IMR-90 (cell line): ENCODE measurements around the gene CCDC92. TPM values are rescaled to one million over a fixed set of nuclear protein-coding genes. Genes with fewer than 3 reads are reported as not detected.

Experiments used
- ATAC-seq: fragments of 200-7000 bp; cut with Tn5 transposase; 2 replicates; pipeline ENCODE4 v1.9.1; 2020; ENCODE audit warnings: low read depth, mild to moderate bottlenecking, moderate library complexity
- BruUV-seq: library from RNA; stranded (reverse); fragments of 400-500 nt; replicated peaks from 2 replicates; lab custom pipeline; 2021; lab: Mats Ljungman, UMichigan
- CTCF ChIA-PET: fragments of 300-600 bp; formaldehyde crosslinking; extraction: SDS; loops from one replicate; lab custom pipeline; 2021; ENCODE audit warnings: antibody characterized with exemption; lab: Yijun Ruan, JAX
- POLR2A ChIA-PET: fragments of 300-600 bp; sonication (Branson Sonifier 250); formaldehyde crosslinking; loops from one replicate; lab custom pipeline; 2022; ENCODE audit warnings: antibody characterized with exemption; ENCODE audit not compliant: unreplicated experiment; lab: Charles Lee
- DNase-seq: peaks from one replicate; pipeline ENCODE4 v3.0.0; 2013
- H2AFZ ChIP-seq: replicated peaks from 2 replicates; pipeline ENCODE3; 2013; ENCODE audit warnings: low read length, mild to moderate bottlenecking; ENCODE audit not compliant: poor library complexity
- H2AK5ac ChIP-seq: 2 replicates; pipeline ENCODE4 v1.6.1; 2013; ENCODE audit warnings: low read depth, low read length, inconsistent platforms
- H2AK9ac ChIP-seq: replicated peaks from 2 replicates; pipeline ENCODE3; 2013; ENCODE audit warnings: mild to moderate bottlenecking, low read depth, low read length, moderate library complexity; ENCODE audit not compliant: poor library complexity
- H2BK120ac ChIP-seq: 2 replicates; pipeline ENCODE4 v1.6.1; 2013; ENCODE audit warnings: low read depth, low read length, inconsistent platforms
- H2BK15ac ChIP-seq: 3 replicates; pipeline ENCODE4 v1.6.1; 2013; ENCODE audit warnings: low read depth, low read length, inconsistent platforms
- H2BK20ac ChIP-seq: 2 replicates; pipeline ENCODE4 v1.6.1; 2013; ENCODE audit warnings: low read depth, mild to moderate bottlenecking, inconsistent platforms, low read length, moderate library complexity
- H2BK5ac ChIP-seq: 2 replicates; pipeline ENCODE4 v1.6.1; 2013; ENCODE audit warnings: mild to moderate bottlenecking, low read depth, low read length, inconsistent platforms; ENCODE audit not compliant: poor library complexity, severe bottlenecking
- H3K14ac ChIP-seq: replicated peaks from 2 replicates; pipeline ENCODE4 v1.6.1; 2013; ENCODE audit warnings: low read depth, low read length, inconsistent platforms
- H3K18ac ChIP-seq: 2 replicates; pipeline ENCODE4 v1.6.1; 2013; ENCODE audit warnings: low read depth, low read length, control low read depth
- H3K23ac ChIP-seq: 2 replicates; pipeline ENCODE4 v1.6.1; 2013; ENCODE audit warnings: low read depth, low read length, inconsistent platforms
- H3K27ac ChIP-seq: 2 replicates; pipeline ENCODE4 v1.5.1; 2013; ENCODE audit warnings: mild to moderate bottlenecking, control low read depth, low read length; ENCODE audit not compliant: insufficient read depth
- H3K27me3 ChIP-seq: 2 replicates; pipeline ENCODE4 v1.6.1; 2013; ENCODE audit warnings: low read length; ENCODE audit not compliant: control insufficient read depth, insufficient read depth
- H3K36me3 ChIP-seq: 2 replicates; pipeline ENCODE4 v1.6.1; 2013; ENCODE audit warnings: low read length, mixed read lengths; ENCODE audit not compliant: control insufficient read depth, insufficient read depth
- H3K4ac ChIP-seq: 2 replicates; pipeline ENCODE4 v1.6.1; 2013; ENCODE audit warnings: low read depth, low read length, inconsistent platforms
- H3K4me1 ChIP-seq: 2 replicates; pipeline ENCODE4 v1.6.1; 2013; ENCODE audit warnings: low read length, mixed read lengths; ENCODE audit not compliant: control insufficient read depth, insufficient read depth
- H3K4me2 ChIP-seq: 2 replicates; pipeline ENCODE4 v1.6.1; 2013; ENCODE audit warnings: low read depth, mild to moderate bottlenecking, control low read depth, low read length, moderate library complexity
- H3K4me3 ChIP-seq: 2 replicates; pipeline ENCODE4 v1.5.1; 2013; ENCODE audit warnings: low read depth, mild to moderate bottlenecking, control low read depth, low read length, moderate library complexity; ENCODE audit not compliant: insufficient read depth
- H3K56ac ChIP-seq: 2 replicates; pipeline ENCODE4 v1.6.1; 2013; ENCODE audit warnings: low read length, inconsistent platforms; ENCODE audit not compliant: insufficient read depth; ENCODE audit errors: extremely low read depth
- H3K79me1 ChIP-seq, 2 experiments: 2 replicates each; pipeline ENCODE4 v1.6.1; 2013; ENCODE audit warnings: low read length in 2 of 2, inconsistent platforms in 1 of 2, low read depth in 1 of 2
- H3K9ac ChIP-seq: 2 replicates; pipeline ENCODE4 v1.6.1; 2013; ENCODE audit warnings: low read depth, low read length, control low read depth
- H3K9me1 ChIP-seq: 2 replicates; pipeline ENCODE4 v1.6.1; 2013; ENCODE audit warnings: low read length, inconsistent platforms; ENCODE audit not compliant: insufficient read depth
- H3K9me3 ChIP-seq: 2 replicates; pipeline ENCODE4 v1.6.1; 2013; ENCODE audit warnings: low read length; ENCODE audit not compliant: control insufficient read depth, insufficient read depth
- H4K20me1 ChIP-seq: 2 replicates; pipeline ENCODE4 v1.6.1; 2013; ENCODE audit warnings: low read length, inconsistent platforms; ENCODE audit not compliant: insufficient read depth
- H4K5ac ChIP-seq: 2 replicates; pipeline ENCODE4 v1.6.1; 2013; ENCODE audit warnings: mild to moderate bottlenecking, low read depth, low read length, control low read depth
- H4K8ac ChIP-seq, 2 experiments: 2 replicates each; pipeline ENCODE4 v1.6.1; 2013; ENCODE audit warnings: low read depth in 2 of 2, low read length in 2 of 2, control low read depth in 1 of 2, inconsistent platforms in 1 of 2
- H4K91ac ChIP-seq: 2 replicates; pipeline ENCODE4 v1.6.1; 2013; ENCODE audit warnings: low read depth, low read length, inconsistent platforms; ENCODE audit not compliant: insufficient read depth
- BHLHE40 ChIP-seq: fragments of 150-350 bp; IDR thresholded peaks from 2 replicates; pipeline ENCODE4 v1.6.1; 2016; ENCODE audit warnings: mild to moderate bottlenecking, low read depth, low read length
- CEBPB ChIP-seq: IDR thresholded peaks from 2 replicates; pipeline ENCODE4 v1.6.1; 2012; ENCODE audit warnings: low read depth, low read length, improper control_type of control experiment
- CTCF ChIP-seq: conservative IDR thresholded peaks from 2 replicates; pipeline ENCODE4 v1.5.1; 2012; ENCODE audit warnings: mild to moderate bottlenecking, low read depth, low read length, improper control_type of control experiment
- ELK1 ChIP-seq: fragments of 150-350 bp; IDR thresholded peaks from 2 replicates; pipeline ENCODE4 v1.6.1; 2016; ENCODE audit warnings: low read depth, mild to moderate bottlenecking, low read length, moderate library complexity, borderline replicate concordance
- MAZ ChIP-seq: IDR thresholded peaks from 2 replicates; pipeline ENCODE4 v1.6.1; 2012; ENCODE audit warnings: low read depth, mild to moderate bottlenecking, low read length, improper control_type of control experiment, moderate library complexity, borderline replicate concordance
- MXI1 ChIP-seq: IDR thresholded peaks from 2 replicates; pipeline ENCODE4 v1.6.1; 2012; ENCODE audit warnings: low read depth, mild to moderate bottlenecking, low read length, moderate library complexity, borderline replicate concordance
- RFX5 ChIP-seq: IDR thresholded peaks from 2 replicates; pipeline ENCODE4 v1.8.0; 2012; ENCODE audit warnings: low read depth, mild to moderate bottlenecking, low read length, moderate library complexity
- USF2 ChIP-seq: fragments of 150-350 bp; IDR thresholded peaks from 2 replicates; pipeline ENCODE4 v1.6.1; 2017; ENCODE audit warnings: mild to moderate bottlenecking, antibody characterized with exemption, low read length, low read depth
- WGBS, 2 experiments: methylation state at CpG; one replicate each; pipeline versions ENCODE4 v1.1.5 to v1.1.7; 2013; ENCODE audit warnings: missing lambda C conversion rate in 2 of 2; ENCODE audit not compliant: insufficient read length in 1 of 2; ENCODE audit errors: extremely low coverage in 2 of 2; 5-methylcytosine and 5-hydroxymethylcytosine counted together
- dilution Hi-C: fragments of 300-500 bp; cut with HindIII; formaldehyde crosslinking; loops from one replicate; pipeline ENCODE4 v1.14.3; 2018; ENCODE audit warnings: low sequenced_read_pairs; ENCODE audit not compliant: unreplicated experiment
- in situ Hi-C: fragments of 300-500 bp; cut with MboI; formaldehyde crosslinking; loops from 3 replicates; pipeline ENCODE4 v1.14.3; 2019; ENCODE audit warnings: low sequenced_read_pairs, inconsistent platforms, mixed read lengths
- intact Hi-C: fragments of 100-400 bp; cut with micrococcal nuclease; formaldehyde crosslinking; loops from 2 replicates; pipeline ENCODE4 v1.10.0; 2022
- polyA plus RNA-seq, 3 experiments: library from polyadenylated mRNA; depleted of rRNA; stranded (reverse); fragments of >200 nt; gene quantifications; 2 replicates each; pipeline ENCODE4 v1.2.3, GENCODE V29; 2012; ENCODE audit warnings: low replicate concordance in 1 of 3
- total RNA-seq: library from RNA; depleted of rRNA; stranded (reverse); fragments of >200 nt; gene quantifications from 2 replicates; pipeline ENCODE4 v1.2.3, GENCODE V29; 2012

Gene CCDC92
- total and polyA plus RNA-seq, 2 of the 4 experiments (the other 2 are of a cell fraction): 5.7 to 55.5 TPM

- Histone ChIP-seq H3K36me3 (peaks cover 4% of the 10 kb centered on the region; the same call in 1 of the 2 replicates), H3K14ac (no peak overlapping the region), H4K91ac (no peak overlapping the region), H3K4me2 (0 out of 2 replicates have a peak overlapping the region, but pooled peaks have one; percentile 14), H3K27me3 (no peaks in the 10 kb centered on the region), H2AK5ac (no peak overlapping the region), H3K79me1 (peaks cover 45 to 79% of the 10 kb centered on the region in 2 experiments), H3K27ac (peak overlapping the region; percentile 65; the same call in 1 of the 2 replicates), H2BK15ac (no peak overlapping the region), H3K56ac (no peak overlapping the region), H2AK9ac (no peak overlapping the region), H3K18ac (no peak overlapping the region; the same call in 1 of the 2 replicates), H4K20me1 (peaks cover 16% of the 10 kb centered on the region; the same call in 1 of the 2 replicates), H2BK120ac (no peak overlapping the region), H3K9me3 (no peaks in the 10 kb centered on the region), H4K5ac (no peak overlapping the region), H3K4me1 (peaks cover 29% of the 10 kb centered on the region), H3K9ac (no peak overlapping the region), H3K4me3 (no peak overlapping the region), H2BK20ac (no peak overlapping the region), H2AFZ (no peak overlapping the region), H3K23ac (no peak overlapping the region), H3K4ac (no peak overlapping the region; the same call in 1 of the 2 replicates), H3K9me1 (peaks cover 36% of the 10 kb centered on the region), H4K8ac (peak overlapping the region in 1 of 2 experiments; percentile 20; a peak in 1 of 4 replicates), H2BK5ac (peak overlapping the region; percentile 17)
- ATAC-seq (peak; percentile 66), DNase-seq (peak; percentile 43)
- dilution Hi-C loops (no loop called here), intact Hi-C loops (loop anchor here (5.0 kb wide), 1 partner anchor 34 kb away; no protein-coding TSS in a partner anchor), in situ Hi-C loops (no loop called here)
- ChIA-PET CTCF (interaction anchor here (1.2 kb wide), 1 partner anchor 34 kb away, joined by 6 read pairs; no protein-coding TSS in a partner anchor), POLR2A (no interaction called here)
- TF ChIP-seq BHLHE40 (no peak), CEBPB (no peak), MAZ (no peak), CTCF (no peak), USF2 (no peak), MXI1 (0 out of 2 replicates have a peak, but pooled peaks have one; percentile 2), RFX5 (no peak), ELK1 (no peak)
- BruUV-seq: no TSS peak
- WGBS, 2 experiments: no CpG with 5 or more reads among the region's 2 CpGs
These were observed 25.8 kb upstream of the CCDC92 start for GRCh38 chr12:123998344-123998990.
